Upper lobe of left lung (tissue), 6 donors: ENCODE data around the gene LSM14B. TPM values are rescaled to one million over a fixed set of nuclear protein-coding genes. Genes with fewer than 3 reads are reported as not detected.

Experiments used
- ATAC-seq, 2 donors: fragments of 200-7000 bp; cut with Tn5 transposase; one replicate each; pipeline ENCODE4 v1.9.1; 2022; ENCODE audit warnings: mild to moderate bottlenecking in 2 of 2, moderate library complexity in 2 of 2; ENCODE audit not compliant: low FRiP score in 2 of 2
- DNase-seq, 2 donors: peaks; one replicate each; pipeline ENCODE4 v3.0.0-alpha.2; 2019 to 2020
- H3K27ac ChIP-seq, 4 donors: fragments of 200-600 bp; sonication (generic); one replicate each; pipeline ENCODE4 v1.5.1; 2016 to 2019
- H3K27me3 ChIP-seq, 4 donors: fragments of 200-600 bp; sonication (generic); one replicate each; pipeline ENCODE4 v1.5.1; 2017 to 2019
- H3K36me3 ChIP-seq, 4 donors: fragments of 200-600 bp; sonication (generic); one replicate each; pipeline ENCODE4 v1.5.1; 2016 to 2019
- H3K4me1 ChIP-seq, 4 donors: fragments of 200-600 bp; sonication (generic); one replicate each; pipeline ENCODE4 v1.5.1; 2018 to 2019
- H3K4me3 ChIP-seq, 4 donors: fragments of 200-600 bp; sonication (generic); one replicate each; pipeline ENCODE4 v1.5.1; 2017 to 2019; ENCODE audit warnings: mild to moderate bottlenecking in 2 of 4, moderate library complexity in 1 of 4
- H3K9me3 ChIP-seq, 4 donors: fragments of 200-600 bp; sonication (generic); one replicate each; pipeline ENCODE4 v1.5.1; 2018 to 2019
- CTCF ChIP-seq, 6 experiments: fragments of 450-650 bp in 4 of 6; fragments of 200-600 bp in 2 of 6; sonication (generic) in 2 of 6; IDR thresholded peaks; one replicate each; pipeline ENCODE4 v1.5.1; 2016 to 2019; ENCODE audit warnings: antibody characterized with exemption in 6 of 6
- EP300 ChIP-seq, 4 donors: sonication (generic); formaldehyde crosslinking; IDR thresholded peaks; one replicate each; pipeline ENCODE4 v1.5.1; 2017; ENCODE audit warnings: antibody characterized with exemption in 4 of 4, control low read depth in 2 of 4
- POLR2A ChIP-seq, 4 donors: fragments of 450-650 bp; IDR thresholded peaks; one replicate each; pipeline ENCODE4 v1.5.1; 2016 to 2017; ENCODE audit warnings: antibody characterized with exemption in 4 of 4, mild to moderate bottlenecking in 2 of 4
- POLR2AphosphoS5 ChIP-seq, 2 donors: sonication (generic); formaldehyde crosslinking; IDR thresholded peaks; one replicate each; pipeline ENCODE4 v1.5.1; 2017; ENCODE audit warnings: antibody characterized with exemption in 2 of 2
- WGBS, 2 donors: methylation state at CpG; one replicate each; pipeline ENCODE4 v1.1.5; 2017 to 2018; 5-methylcytosine and 5-hydroxymethylcytosine counted together
- total RNA-seq, 6 donors: library from RNA; depleted of rRNA in 4 of 6; stranded (reverse); fragments of >200 nt in 4 of 6; gene quantifications; one replicate each; pipeline versions ENCODE4 v1.1.0 to v1.2.1, GENCODE V29; 2016 to 2021
- donor health status: DM: no; HTN: no; CAD: no; lungs with moderate emphysema.
- donor health status: DM: no; HTN: yes; CAD: no; lungs with severe emphysema.

LSM14B gene
- total RNA-seq, 6 donors from 2014 or later, result 27.8 to 46.3 (median 36.4) TPM

- TF ChIP-seq CTCF (IDR thresholded peaks at IDR 0.05), result no peak
- no peak for TF ChIP-seq POLR2AphosphoS5 (IDR thresholded peaks at IDR 0.05)
- no peak for TF ChIP-seq POLR2A (IDR thresholded peaks at IDR 0.05)
- TF ChIP-seq EP300 (IDR thresholded peaks at IDR 0.05), result no peak
- WGBS, 2 donors, result 72 to 78% methylated on average over 13 to 21 of the region's 21 CpGs
- Histone ChIP-seq H3K27me3 (no peaks in the 10 kb centered on the region), H3K36me3 (no peaks in the 10 kb centered on the region), H3K27ac (no peak overlapping the region), H3K9me3 (peaks cover 22 to 53% (median 36%) of the 10 kb centered on the region in 4 donors), H3K4me3 (no peak overlapping the region), H3K4me1 (no peaks in the 10 kb centered on the region)
- DNase-seq (peak in 1 of 2 donors; percentile 73), ATAC-seq (no peak)
Observed at GRCh38 chr20:62103508-62104233, 18.6 kb upstream of the LSM14B start.

- TF ChIP-seq POLR2A (IDR thresholded peaks at IDR 0.05), result no peak
- no peak for TF ChIP-seq POLR2AphosphoS5 (IDR thresholded peaks at IDR 0.05)
- no peak for TF ChIP-seq EP300 (IDR thresholded peaks at IDR 0.05)
- peaks cover 28 to 60% (median 42%) of the 10 kb centered on the region in 4 donors for H3K9me3 ChIP-seq
Observed at GRCh38 chr20:62104234-62104789, 18.0 kb upstream of the LSM14B start.

GRCh38 chr20:62104791-62105345 lies 17.4 kb upstream of the LSM14B start:
- Histone ChIP-seq H3K27me3 (no peaks in the 10 kb centered on the region), H3K27ac (no peak overlapping the region), H3K9me3 (peaks cover 30 to 65% (median 47%) of the 10 kb centered on the region in 4 donors), H3K4me1 (no peaks in the 10 kb centered on the region), H3K36me3 (no peaks in the 10 kb centered on the region), H3K4me3 (no peak overlapping the region)
- DNase-seq (no peak), ATAC-seq (no peak)
- TF ChIP-seq EP300 (IDR thresholded peaks at IDR 0.05) (no peak), POLR2AphosphoS5 (IDR thresholded peaks at IDR 0.05) (no peak), CTCF (IDR thresholded peaks at IDR 0.05) (no peak), POLR2A (IDR thresholded peaks at IDR 0.05) (no peak)
- 35 to 43% methylated on average over 6 to 7 of the region's 7 CpGs for WGBS, 2 donors

More at GRCh38 chr20:62104234-62104789, 18.0 kb upstream of the LSM14B start:
- Histone ChIP-seq H3K4me3 (no peak overlapping the region), H3K36me3 (no peaks in the 10 kb centered on the region), H3K27ac (no peak overlapping the region), H3K27me3 (no peaks in the 10 kb centered on the region), H3K4me1 (no peaks in the 10 kb centered on the region)
- DNase-seq (no peak), ATAC-seq (no peak)
- WGBS, 2 donors, result 44 to 51% methylated on average over 12 to 15 of the region's 15 CpGs

- WGBS, 2 donors, result 81 to 85% methylated on average over 5 of the region's 5 CpGs
Observed at GRCh38 chr20:62105592-62105991, 16.7 kb upstream of the LSM14B start.

More at GRCh38 chr20:62105592-62105991, 16.7 kb upstream of the LSM14B start:
- DNase-seq (no peak), ATAC-seq (no peak)
- H3K9me3 ChIP-seq, result peaks cover 34 to 71% (median 49%) of the 10 kb centered on the region in 4 donors
- TF ChIP-seq POLR2A (IDR thresholded peaks at IDR 0.05) (no peak), EP300 (IDR thresholded peaks at IDR 0.05) (no peak), CTCF (IDR thresholded peaks at IDR 0.05) (no peak), POLR2AphosphoS5 (IDR thresholded peaks at IDR 0.05) (no peak)
- no peaks in the 10 kb centered on the region for H3K36me3 ChIP-seq
- H3K4me3 ChIP-seq, result no peak overlapping the region
- no peak overlapping the region for H3K27ac ChIP-seq
- no peaks in the 10 kb centered on the region for H3K4me1 ChIP-seq
- H3K27me3 ChIP-seq, result no peaks in the 10 kb centered on the region
